C4-2B (cell line): ENCODE results near the gene DLG2.

ENCODE experiments used
- ZFX ChIP-seq: fragments of 450-650 bp; IDR thresholded peaks from 2 replicates; pipeline ENCODE4 v1.6.1; 2017
- TF ChIP-seq, protein P1 (sequence below): fragments of 450-650 bp; conservative IDR thresholded peaks from 2 replicates; pipeline ENCODE4 v1.5.1; 2017; ENCODE audit warnings: mild to moderate bottlenecking

GRCh38 chr11:85539740-85540139, 87.4 kb downstream of the DLG2 start:
- TF ChIP-seq, protein P1, sequence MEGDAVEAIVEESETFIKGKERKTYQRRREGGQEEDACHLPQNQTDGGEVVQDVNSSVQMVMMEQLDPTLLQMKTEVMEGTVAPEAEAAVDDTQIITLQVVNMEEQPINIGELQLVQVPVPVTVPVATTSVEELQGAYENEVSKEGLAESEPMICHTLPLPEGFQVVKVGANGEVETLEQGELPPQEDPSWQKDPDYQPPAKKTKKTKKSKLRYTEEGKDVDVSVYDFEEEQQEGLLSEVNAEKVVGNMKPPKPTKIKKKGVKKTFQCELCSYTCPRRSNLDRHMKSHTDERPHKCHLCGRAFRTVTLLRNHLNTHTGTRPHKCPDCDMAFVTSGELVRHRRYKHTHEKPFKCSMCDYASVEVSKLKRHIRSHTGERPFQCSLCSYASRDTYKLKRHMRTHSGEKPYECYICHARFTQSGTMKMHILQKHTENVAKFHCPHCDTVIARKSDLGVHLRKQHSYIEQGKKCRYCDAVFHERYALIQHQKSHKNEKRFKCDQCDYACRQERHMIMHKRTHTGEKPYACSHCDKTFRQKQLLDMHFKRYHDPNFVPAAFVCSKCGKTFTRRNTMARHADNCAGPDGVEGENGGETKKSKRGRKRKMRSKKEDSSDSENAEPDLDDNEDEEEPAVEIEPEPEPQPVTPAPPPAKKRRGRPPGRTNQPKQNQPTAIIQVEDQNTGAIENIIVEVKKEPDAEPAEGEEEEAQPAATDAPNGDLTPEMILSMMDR: no peak
- TF ChIP-seq ZFX: no peak
